Vagina (tissue), 2 donors: ENCODE measurements around the gene MFN2. TPM values are rescaled to one million over a fixed set of nuclear protein-coding genes. Genes with fewer than 3 reads are reported as not detected.

Source experiments
- DNase-seq, 2 donors: peaks; one replicate each; pipeline ENCODE4 v3.0.0-alpha.2; 2017; ENCODE audit errors: extremely low spot score in 2 of 2
- H3K27ac ChIP-seq: fragments of 200-600 bp; sonication (generic); one replicate; pipeline ENCODE4 v1.5.1; 2019
- H3K27me3 ChIP-seq: fragments of 200-600 bp; sonication (generic); one replicate; pipeline ENCODE4 v1.5.1; 2019
- H3K36me3 ChIP-seq, 2 donors: fragments of 200-600 bp; sonication (generic); one replicate each; pipeline ENCODE4 v1.5.1; 2017 to 2019
- H3K4me1 ChIP-seq: fragments of 200-600 bp; sonication (generic); one replicate; pipeline ENCODE4 v1.5.1; 2019
- H3K4me3 ChIP-seq, 2 donors: fragments of 200-600 bp; sonication (generic); 1 replicate in 1 of 2; 2 replicates in 1 of 2; pipeline ENCODE4 v1.5.1; 2016 to 2019
- H3K9me3 ChIP-seq: fragments of 200-600 bp; sonication (generic); one replicate; pipeline ENCODE4 v1.5.1; 2019
- CTCF ChIP-seq, 3 experiments: fragments of 450-650 bp in 2 of 3; fragments of 200-600 bp in 1 of 3; sonication (generic) in 1 of 3; IDR thresholded peaks; one replicate each; pipeline ENCODE4 v1.5.1; 2017 to 2019; ENCODE audit warnings: antibody characterized with exemption in 3 of 3, mild to moderate bottlenecking in 2 of 3, moderate library complexity in 2 of 3
- POLR2A ChIP-seq, 2 donors: fragments of 450-650 bp; IDR thresholded peaks; one replicate each; pipeline ENCODE4 v1.6.1; 2017; ENCODE audit warnings: antibody characterized with exemption in 2 of 2, mild to moderate bottlenecking in 2 of 2, moderate library complexity in 2 of 2
- POLR2AphosphoS5 ChIP-seq, 2 donors: sonication (generic); formaldehyde crosslinking; IDR thresholded peaks; one replicate each; pipeline ENCODE4 v1.9.0; 2017; ENCODE audit warnings: antibody characterized with exemption in 2 of 2, mild to moderate bottlenecking in 2 of 2, low read depth in 1 of 2; ENCODE audit not compliant: insufficient read depth in 1 of 2
- intact Hi-C: fragments of 100-400 bp; cut with DNase I; formaldehyde crosslinking; loops from one replicate; pipeline ENCODE4 v1.15.1; 2023
- total RNA-seq: library from RNA; depleted of rRNA; stranded (reverse); fragments of >200 nt; gene quantifications from one replicate; pipeline ENCODE4 v1.2.3, GENCODE V29; 2016

The MFN2 gene
- total RNA-seq, 1 donor from 2014 or later, result 61.6 TPM

GRCh38 chr1:12012560-12013316 lies 32.5 kb downstream of the MFN2 start:
- Histone ChIP-seq H3K4me3 (no peak overlapping the region), H3K9me3 (no peaks in the 10 kb centered on the region), H3K27ac (no peak overlapping the region), H3K36me3 (peaks cover 0 to 37% of the 10 kb centered on the region in 2 donors), H3K4me1 (peaks cover 8% of the 10 kb centered on the region), H3K27me3 (no peaks in the 10 kb centered on the region)
- intact Hi-C loops, result no loop called here
- TF ChIP-seq POLR2AphosphoS5 (IDR thresholded peaks at IDR 0.05; ENCODE audit: insufficient read depth in 1 of 2, low read depth in 1 of 2) (no peak), POLR2A (IDR thresholded peaks at IDR 0.05) (no peak), CTCF (IDR thresholded peaks at IDR 0.05) (no peak)
- DNase-seq, result peak in 1 of 2 donors; percentile 67

- Histone ChIP-seq H3K36me3 (peaks cover 0 to 34% of the 10 kb centered on the region in 2 donors), H3K27me3 (no peaks in the 10 kb centered on the region), H3K9me3 (no peaks in the 10 kb centered on the region), H3K4me3 (no peak overlapping the region), H3K27ac (peak overlapping the region; percentile 7), H3K4me1 (peaks cover 8% of the 10 kb centered on the region)
- no peak for DNase-seq
- TF ChIP-seq CTCF (IDR thresholded peaks at IDR 0.05) (no peak), POLR2A (IDR thresholded peaks at IDR 0.05) (no peak), POLR2AphosphoS5 (IDR thresholded peaks at IDR 0.05; ENCODE audit: insufficient read depth in 1 of 2, low read depth in 1 of 2) (no peak)
- intact Hi-C loops, result no loop called here
Measured at GRCh38 chr1:12014141-12014991, 34.1 kb downstream of the MFN2 start.

- DNase-seq, result no peak
- peaks cover 0 to 28% of the 10 kb centered on the region in 2 donors for H3K36me3 ChIP-seq
- intact Hi-C loops, result no loop called here
- H3K4me3 ChIP-seq, result no peak overlapping the region
- no peaks in the 10 kb centered on the region for H3K9me3 ChIP-seq
- TF ChIP-seq POLR2AphosphoS5 (IDR thresholded peaks at IDR 0.05; ENCODE audit: insufficient read depth in 1 of 2, low read depth in 1 of 2) (no peak), POLR2A (IDR thresholded peaks at IDR 0.05) (no peak), CTCF (IDR thresholded peaks at IDR 0.05) (no peak)
- peaks cover 12% of the 10 kb centered on the region for H3K4me1 ChIP-seq
- H3K27me3 ChIP-seq, result no peaks in the 10 kb centered on the region
- H3K27ac ChIP-seq, result no peak overlapping the region
Measured at GRCh38 chr1:12015001-12015491, 34.8 kb downstream of the MFN2 start.

- intact Hi-C loops, result no loop called here
Measured at GRCh38 chr1:12015499-12015898, 35.3 kb downstream of the MFN2 start.

More at GRCh38 chr1:12015499-12015898, 35.3 kb downstream of the MFN2 start:
- no peak overlapping the region for H3K27ac ChIP-seq
- peaks cover 17% of the 10 kb centered on the region for H3K4me1 ChIP-seq
- H3K36me3 ChIP-seq, result peaks cover 0 to 23% of the 10 kb centered on the region in 2 donors
- H3K9me3 ChIP-seq, result no peaks in the 10 kb centered on the region
- no peak for DNase-seq
- TF ChIP-seq POLR2AphosphoS5 (IDR thresholded peaks at IDR 0.05; ENCODE audit: insufficient read depth in 1 of 2, low read depth in 1 of 2) (no peak), CTCF (IDR thresholded peaks at IDR 0.05) (no peak), POLR2A (IDR thresholded peaks at IDR 0.05) (no peak)
- H3K27me3 ChIP-seq, result no peaks in the 10 kb centered on the region
- H3K4me3 ChIP-seq, result no peak overlapping the region
